ENCODE measurements around the gene PTPN5. TPM values are rescaled to one million over a fixed set of nuclear protein-coding genes. Genes with fewer than 3 reads are reported as not detected.

PTPN5 gene
- 3.3 and 6.5 TPM in 2 replicates for polyA plus RNA-seq

GRCh38 chr11:18791207-18791968 is at the start of gene PTPN5:
PTPN5 (minus strand) TSS chr11:18791798; CDS start chr11:18771958, 19,840 bp downstream.

GRCh38 chr11:18726040-18726439 is 65.6 kb downstream of the PTPN5 start, which contains the start of gene IGSF22:
IGSF22 (minus strand) TSS chr11:18726188; CDS start chr11:18724236, 1,952 bp downstream.

GRCh38 chr11:18698341-18699268 is 93.0 kb downstream of the PTPN5 start, which contains the start of gene TMEM86A:
TMEM86A (plus strand) TSS chr11:18698779; CDS start chr11:18698887, 108 bp downstream.

Other genes with a start within 250 kb of the PTPN5 start
- gene UEVLD, start 203.1 kb downstream of the PTPN5 start, polyA plus RNA-seq: 12.4 and 13.0 TPM in 2 replicates
- 2.6 and 3.8 TPM in 2 replicates for gene MISFA, start 192.0 kb downstream of the PTPN5 start, polyA plus RNA-seq
- 5.7 and 10.0 TPM in 2 replicates for gene SPTY2D1, start 157.5 kb downstream of the PTPN5 start, polyA plus RNA-seq
- gene TMEM86A, start 93.0 kb downstream of the PTPN5 start, polyA plus RNA-seq: 0.09 and 0.11 TPM in 2 replicates
- 1.8 and 1.9 TPM in 2 replicates for gene IGSF22, start 65.6 kb downstream of the PTPN5 start, polyA plus RNA-seq
- not detected in 2 replicates for gene MRGPRX1, start 147.6 kb upstream of the PTPN5 start, polyA plus RNA-seq

All from Purkinje cell (primary cell).